HEK293 (cell line): ENCODE measurements around the gene GEMIN7.

Experiments used
- CTCF ChIA-PET: fragments of 350-600 bp; formaldehyde crosslinking; extraction: SDS; loops from one replicate; lab custom pipeline; 2021; ENCODE audit warnings: antibody characterized with exemption; lab: Yijun Ruan, JAX
- POLR2A ChIA-PET: fragments of 300-600 bp; formaldehyde crosslinking; extraction: SDS; loops from one replicate; lab custom pipeline; 2020; ENCODE audit warnings: antibody characterized with exemption, inconsistent platforms; lab: Yijun Ruan, JAX
- H3K27ac ChIP-seq: fragments of 200-500 bp; sonication (Bioruptor generic); 2 replicates; pipeline ENCODE4 v1.5.1; 2014; ENCODE audit warnings: low read depth, low read length, control low read depth, inconsistent platforms; ENCODE audit errors: extremely low read depth
- H3K36me3 ChIP-seq, 2 experiments: fragments of 200-500 bp in 1 of 2; sonication (Bioruptor generic) in 1 of 2; 1 replicate in 1 of 2; 2 replicates in 1 of 2; pipeline ENCODE4 v1.5.1; 2014 to 2017; ENCODE audit warnings: inconsistent platforms in 2 of 2, low read length in 2 of 2; ENCODE audit not compliant: control insufficient read depth in 2 of 2, insufficient read depth in 1 of 2
- H3K4me1 ChIP-seq: fragments of 200-500 bp; sonication (Bioruptor generic); 2 replicates; pipeline ENCODE4 v1.5.1; 2014; ENCODE audit warnings: mild to moderate bottlenecking, low read length, inconsistent platforms; ENCODE audit not compliant: control insufficient read depth, insufficient read depth
- H3K4me3 ChIP-seq: 2 replicates; pipeline ENCODE4 v1.5.1; 2011; ENCODE audit warnings: low read depth, mild to moderate bottlenecking, control low read depth, low read length, moderate library complexity
- H3K9me3 ChIP-seq: fragments of 200-500 bp; sonication (Bioruptor generic); 2 replicates; pipeline ENCODE4 v1.5.1; 2014; ENCODE audit warnings: low read depth, low read length, inconsistent platforms; ENCODE audit not compliant: control insufficient read depth, insufficient read depth
- EGR2 ChIP-seq: fragments of 450-650 bp; formaldehyde crosslinking; IDR thresholded peaks from 2 replicates; pipeline ENCODE4 v1.5.1; 2016; ENCODE audit warnings: low read depth, missing biosample characterization, missing genetic modification characterization
- GLIS1 ChIP-seq: fragments of 450-650 bp; formaldehyde crosslinking; IDR thresholded peaks from 2 replicates; pipeline ENCODE4 v1.5.1; 2016; ENCODE audit warnings: missing biosample characterization, missing genetic modification characterization
- KLF1 ChIP-seq: fragments of 450-650 bp; formaldehyde crosslinking; IDR thresholded peaks from 2 replicates; pipeline ENCODE4 v1.5.1; 2016; ENCODE audit warnings: missing biosample characterization, missing genetic modification characterization
- KLF7 ChIP-seq: fragments of 450-650 bp; formaldehyde crosslinking; IDR thresholded peaks from 2 replicates; pipeline ENCODE4 v1.5.1; 2016; ENCODE audit warnings: missing biosample characterization, missing genetic modification characterization, borderline replicate concordance
- SALL2 ChIP-seq: fragments of 450-650 bp; formaldehyde crosslinking; IDR thresholded peaks from 2 replicates; pipeline ENCODE4 v1.5.0; 2017; ENCODE audit warnings: missing biosample characterization, mild to moderate bottlenecking, missing genetic modification characterization, borderline replicate concordance
- SCRT1 ChIP-seq: fragments of 450-650 bp; formaldehyde crosslinking; IDR thresholded peaks from 2 replicates; pipeline ENCODE4 v1.5.1; 2016; ENCODE audit warnings: missing biosample characterization, missing genetic modification characterization, borderline replicate concordance
- SCRT2 ChIP-seq: fragments of 450-650 bp; formaldehyde crosslinking; IDR thresholded peaks from 2 replicates; pipeline ENCODE4 v1.5.1; 2016; ENCODE audit warnings: missing biosample characterization, missing genetic modification characterization
- ZBTB20 ChIP-seq: fragments of 450-650 bp; formaldehyde crosslinking; IDR thresholded peaks from 2 replicates; pipeline ENCODE4 v1.5.1; 2016; ENCODE audit warnings: missing biosample characterization, missing genetic modification characterization
- ZNF19 ChIP-seq: fragments of 450-650 bp; formaldehyde crosslinking; IDR thresholded peaks from 2 replicates; pipeline ENCODE4; 2016; ENCODE audit warnings: missing biosample characterization, missing genetic modification characterization, low read depth
- ZNF239 ChIP-seq: fragments of 450-650 bp; formaldehyde crosslinking; IDR thresholded peaks from 2 replicates; pipeline ENCODE4 v1.5.1; 2016; ENCODE audit warnings: missing biosample characterization, missing genetic modification characterization
- ZNF335 ChIP-seq: fragments of 450-650 bp; formaldehyde crosslinking; conservative IDR thresholded peaks from 2 replicates; pipeline ENCODE4 v1.5.1; 2016; ENCODE audit warnings: missing biosample characterization, missing genetic modification characterization
- ZNF341 ChIP-seq: fragments of 450-650 bp; formaldehyde crosslinking; IDR thresholded peaks from 2 replicates; pipeline ENCODE4; 2016; ENCODE audit warnings: low read depth, missing biosample characterization, missing genetic modification characterization
- ZNF366 ChIP-seq: fragments of 450-650 bp; formaldehyde crosslinking; conservative IDR thresholded peaks from 2 replicates; pipeline ENCODE4 v1.5.1; 2016; ENCODE audit warnings: missing biosample characterization, missing genetic modification characterization
- ZNF514 ChIP-seq: fragments of 450-650 bp; formaldehyde crosslinking; IDR thresholded peaks from 2 replicates; pipeline ENCODE4 v1.5.1; 2016; ENCODE audit warnings: missing biosample characterization, missing genetic modification characterization
- ZNF518A ChIP-seq: fragments of 450-650 bp; formaldehyde crosslinking; conservative IDR thresholded peaks from 2 replicates; pipeline ENCODE4 v1.5.1; 2016; ENCODE audit warnings: low read depth, missing biosample characterization, missing genetic modification characterization
- ZNF558 ChIP-seq: fragments of 450-650 bp; formaldehyde crosslinking; IDR thresholded peaks from 2 replicates; pipeline ENCODE4 v1.5.1; 2016; ENCODE audit warnings: missing biosample characterization, missing genetic modification characterization
- ZNF571 ChIP-seq: fragments of 450-650 bp; formaldehyde crosslinking; IDR thresholded peaks from 2 replicates; pipeline ENCODE4 v1.5.0; 2017; ENCODE audit warnings: missing biosample characterization, missing genetic modification characterization
- ZNF621 ChIP-seq: fragments of 450-650 bp; formaldehyde crosslinking; IDR thresholded peaks from 2 replicates; pipeline ENCODE4 v1.5.1; 2017; ENCODE audit warnings: missing biosample characterization, missing genetic modification characterization
- ZNF664 ChIP-seq: fragments of 450-650 bp; formaldehyde crosslinking; IDR thresholded peaks from 2 replicates; pipeline ENCODE4 v1.5.1; 2016; ENCODE audit warnings: missing biosample characterization, missing genetic modification characterization
- ZNF677 ChIP-seq: fragments of 450-650 bp; IDR thresholded peaks from 2 replicates; pipeline ENCODE4 v1.5.0; 2018; ENCODE audit warnings: missing biosample characterization, mild to moderate bottlenecking, missing genetic modification characterization, moderate library complexity
- ZNF747 ChIP-seq: fragments of 450-650 bp; formaldehyde crosslinking; IDR thresholded peaks from 2 replicates; pipeline ENCODE4 v1.5.1; 2016; ENCODE audit warnings: missing biosample characterization, missing genetic modification characterization
- ZNF830 ChIP-seq: fragments of 450-650 bp; IDR thresholded peaks from 2 replicates; pipeline ENCODE4 v1.5.0; 2018; ENCODE audit warnings: missing biosample characterization, missing genetic modification characterization, low read depth, mild to moderate bottlenecking, moderate library complexity

The GEMIN7 gene

GRCh38 chr19:45057444-45057843 is 21.6 kb upstream of the GEMIN7 start:
- TF ChIP-seq ZNF239 (tag by site-specific recombination) (no peak), GLIS1 (tag by site-specific recombination) (no peak), ZNF341 (tag by site-specific recombination) (no peak), KLF7 (tag by site-specific recombination) (no peak), ZNF621 (tag by site-specific recombination) (no peak), ZNF518A (tag by site-specific recombination) (no peak), SCRT2 (no peak), ZNF664 (tag by site-specific recombination) (no peak), ZNF558 (tag by site-specific recombination) (no peak), ZNF677 (tag by site-specific recombination) (no peak)
- CTCF ChIA-PET, result interaction anchor here (0.5 to 1.1 kb wide), 5 partner anchors 11 to 160 kb away, joined by 3 to 5 read pairs (median 3); no protein-coding TSS in a partner anchor
- Histone ChIP-seq H3K27ac (peak overlapping the region; percentile 31; the same call in 1 of the 2 replicates), H3K4me3 (no peak overlapping the region), H3K4me1 (no peaks in the 10 kb centered on the region), H3K36me3 (peaks cover 78 to 95% of the 10 kb centered on the region in 2 experiments), H3K9me3 (no peaks in the 10 kb centered on the region)
- POLR2A ChIA-PET, result interaction anchor here (0.6 to 1.7 kb wide), 5 partner anchors 10 to 460 kb away, joined by 3 to 12 read pairs (median 5); partner anchors contain the start of gene CLASRP

- TF ChIP-seq ZNF514 (tag by site-specific recombination) (no peak), ZNF19 (tag by site-specific recombination) (no peak), ZNF747 (tag by site-specific recombination) (0 out of 2 replicates have a peak, but pooled peaks have one; percentile 57), ZNF335 (no peak), ZNF366 (tag by site-specific recombination) (peak; percentile 99), ZNF571 (0 out of 2 replicates have a peak, but pooled peaks have one; percentile 22), EGR2 (tag by site-specific recombination) (peak; percentile 47), ZNF830 (tag by site-specific recombination) (no peak), KLF1 (peak; percentile 49), GLIS1 (tag by site-specific recombination) (0 out of 2 replicates have a peak, but pooled peaks have one; percentile 10), ZBTB20 (tag by site-specific recombination) (peak; percentile 26; the same call in 1 of the 2 replicates), SALL2 (tag by site-specific recombination) (no peak), SCRT1 (tag by site-specific recombination) (peak; percentile 47; the same call in 1 of the 2 replicates)
- ChIA-PET CTCF (interaction anchor here (0.6 to 3.9 kb wide), 18 partner anchors 10 to 191 kb away, joined by 3 to 65 read pairs (median 4); partner anchors contain the start of genes APOE, CLASRP and PPP1R37), POLR2A (interaction anchor here (0.6 to 2.2 kb wide), 3 partner anchors 20 to 62 kb away, joined by 6 to 14 read pairs (median 6); partner anchors contain the start of gene CLASRP)
- Histone ChIP-seq H3K4me3 (no peak overlapping the region), H3K36me3 (peaks cover 78 to 96% of the 10 kb centered on the region in 2 experiments), H3K9me3 (no peaks in the 10 kb centered on the region), H3K27ac (no peak overlapping the region), H3K4me1 (no peaks in the 10 kb centered on the region)
Measured at GRCh38 chr19:45058622-45059159, 20.4 kb upstream of the GEMIN7 start.
